ENCODE data around the gene AGFG2.
"Not testable (repeated sequence)": the region's sequence is repeated elsewhere in the genome, so short reads cannot be mapped to it uniquely, and the experiment has no call there.

The AGFG2 gene

GRCh38 chr7:100521076-100521475 lies 17.9 kb upstream of the AGFG2 start:
- DNase-seq: no peak

- not testable (repeated sequence) for DNase-seq
These were observed 17.0 kb upstream of the AGFG2 start for GRCh38 chr7:100521909-100522593.

- DNase-seq: not testable (repeated sequence)
These were observed 15.8 kb upstream of the AGFG2 start for GRCh38 chr7:100523192-100523591.

GRCh38 chr7:100528108-100528866 lies 10.7 kb upstream of the AGFG2 start:
- DNase-seq: not testable (repeated sequence)

GRCh38 chr7:100532165-100533022 lies 6.6 kb upstream of the AGFG2 start:
- no peak for DNase-seq

- not testable (repeated sequence) for DNase-seq
These were observed 3.0 kb upstream of the AGFG2 start for GRCh38 chr7:100535982-100536381.

- not testable (repeated sequence) for DNase-seq
These were observed 2.3 kb upstream of the AGFG2 start for GRCh38 chr7:100536695-100537094.

GRCh38 chr7:100538348-100538653 lies 702 bp upstream of the AGFG2 start:
- no peak for DNase-seq

- DNase-seq: no peak
These were observed 518 bp downstream of the AGFG2 start for GRCh38 chr7:100539436-100540006.

- DNase-seq: no peak
These were observed 1.2 kb downstream of the AGFG2 start for GRCh38 chr7:100540073-100540723.

- DNase-seq: not testable (repeated sequence)
These were observed 2.3 kb downstream of the AGFG2 start for GRCh38 chr7:100541309-100541708.

- no peak for DNase-seq
These were observed 4.6 kb downstream of the AGFG2 start for GRCh38 chr7:100543586-100543985.

GRCh38 chr7:100544386-100544785 lies 5.4 kb downstream of the AGFG2 start:
- no peak for DNase-seq

- DNase-seq: no peak
These were observed 6.0 kb downstream of the AGFG2 start for GRCh38 chr7:100544967-100545359.

- DNase-seq: no peak
These were observed 6.5 kb downstream of the AGFG2 start for GRCh38 chr7:100545360-100546128.

- DNase-seq: no peak
These were observed 7.3 kb downstream of the AGFG2 start for GRCh38 chr7:100546129-100546925.

GRCh38 chr7:100546926-100547800 lies 8.2 kb downstream of the AGFG2 start:
- no peak for DNase-seq

GRCh38 chr7:100547872-100548271 lies 8.9 kb downstream of the AGFG2 start:
- no peak for DNase-seq

GRCh38 chr7:100548446-100548845 lies 9.4 kb downstream of the AGFG2 start:
- DNase-seq: not testable (repeated sequence)

- DNase-seq: no peak
These were observed 13.5 kb downstream of the AGFG2 start for GRCh38 chr7:100552532-100552931.
